Common myeloid progenitor, CD34-positive (primary cell): ENCODE measurements around the gene ANKRD13B.

Experiments used
- CTCF ChIA-PET: fragments of 350-600 bp; sonication (Branson Sonifier 250); formaldehyde crosslinking; loops from one replicate; lab custom pipeline; 2021; ENCODE audit warnings: antibody characterized with exemption; lab: Charles Lee
- POLR2A ChIA-PET: fragments of 350-600 bp; sonication (Branson Sonifier 250); formaldehyde crosslinking; loops from one replicate; lab custom pipeline; 2021; ENCODE audit warnings: antibody characterized with exemption; lab: Charles Lee
- DNase-seq, 3 donors: peaks; one replicate each; pipeline versions ENCODE4 v3.0.0 to v3.0.0-alpha.2; 2013
- H3K27ac ChIP-seq, 2 experiments: 1 replicate in 1 of 2; 2 replicates in 1 of 2; pipeline ENCODE4 v1.7.0; 2013; ENCODE audit warnings: inconsistent platforms in 2 of 2, low read length in 2 of 2, mild to moderate bottlenecking in 2 of 2, low read depth in 1 of 2, moderate library complexity in 1 of 2; ENCODE audit not compliant: severe bottlenecking in 2 of 2, insufficient read depth in 1 of 2, poor library complexity in 1 of 2
- H3K27me3 ChIP-seq, 5 experiments: replicated peaks in 2 of 5; 1 replicate in 3 of 5; 2 replicates in 2 of 5; pipeline versions ENCODE4 v1.6.1 to v1.7.0; 2013; ENCODE audit warnings: low read length in 4 of 5, mild to moderate bottlenecking in 2 of 5, moderate library complexity in 2 of 5, inconsistent platforms in 1 of 5; ENCODE audit not compliant: insufficient read depth in 5 of 5, control insufficient read depth in 4 of 5
- H3K36me3 ChIP-seq, 4 experiments: 1 replicate in 2 of 4; 2 replicates in 2 of 4; pipeline versions ENCODE4 v1.6.1 to v1.7.0; 2013; ENCODE audit warnings: low read length in 3 of 4, control low read depth in 1 of 4, mild to moderate bottlenecking in 1 of 4; ENCODE audit not compliant: control insufficient read depth in 4 of 4, insufficient read depth in 4 of 4
- H3K4me1 ChIP-seq, 4 experiments: 1 replicate in 3 of 4; 2 replicates in 1 of 4; pipeline versions ENCODE4 v1.6.1 to v1.7.1; 2013; ENCODE audit warnings: low read length in 3 of 4, mild to moderate bottlenecking in 3 of 4, control low read depth in 1 of 4, inconsistent platforms in 1 of 4, moderate library complexity in 1 of 4; ENCODE audit not compliant: control insufficient read depth in 4 of 4, insufficient read depth in 4 of 4; ENCODE audit errors: control extremely low read depth in 1 of 4
- H3K4me3 ChIP-seq, 7 experiments: 1 replicate in 4 of 7; 2 replicates in 3 of 7; pipeline versions ENCODE4 v1.5.1 to v1.7.0; 2013; ENCODE audit warnings: mild to moderate bottlenecking in 7 of 7, low read length in 6 of 7, moderate library complexity in 6 of 7, inconsistent platforms in 2 of 7, low read depth in 2 of 7, control low read depth in 1 of 7; ENCODE audit not compliant: insufficient read depth in 4 of 7, control insufficient read depth in 1 of 7; ENCODE audit errors: extremely low read depth in 1 of 7
- H3K9me3 ChIP-seq, 5 experiments: 1 replicate in 4 of 5; 2 replicates in 1 of 5; pipeline versions ENCODE4 v1.6.1 to v1.7.1; 2013; ENCODE audit warnings: low read length in 4 of 5, mild to moderate bottlenecking in 2 of 5, inconsistent platforms in 1 of 5, low read depth in 1 of 5, moderate library complexity in 1 of 5; ENCODE audit not compliant: control insufficient read depth in 4 of 5, insufficient read depth in 2 of 5; ENCODE audit errors: control extremely low read depth in 1 of 5
- WGBS: methylation state at CpG from one replicate; pipeline ENCODE4 v1.1.5; 2013; ENCODE audit not compliant: insufficient coverage; 5-methylcytosine and 5-hydroxymethylcytosine counted together

Gene ANKRD13B

GRCh38 chr17:29620779-29621500 lies 28.0 kb downstream of the ANKRD13B start:
- Histone ChIP-seq H3K4me3 (no peak overlapping the region), H3K27ac (no peak overlapping the region), H3K27me3 (peaks cover 0 to 29% (median 15%) of the 10 kb centered on the region in 5 experiments), H3K9me3 (no peaks in the 10 kb centered on the region), H3K36me3 (peaks cover 0 to 2% (median 0%) of the 10 kb centered on the region in 4 experiments), H3K4me1 (peaks cover 2 to 48% (median 39%) of the 10 kb centered on the region in 4 experiments)
- POLR2A ChIA-PET = interaction anchor here (0.5 kb wide), 1 partner anchor 140 kb away, joined by 3 read pairs; no protein-coding TSS in a partner anchor
- 97% methylated on average over 10 of the region's 12 CpGs for WGBS
- CTCF ChIA-PET = interaction anchor here (0.9 to 2.1 kb wide), 8 partner anchors 18 to 368 kb away, joined by 3 to 7 read pairs (median 3); partner anchors contain the start of gene EFCAB5
- no peak for DNase-seq

- Histone ChIP-seq H3K4me1 (peaks cover 0 to 39% (median 30%) of the 10 kb centered on the region in 4 experiments), H3K9me3 (no peaks in the 10 kb centered on the region), H3K4me3 (peak overlapping the region in 5 of 7 experiments; percentile 67 to 82 (median 74)), H3K36me3 (peaks cover 0 to 2% (median 0%) of the 10 kb centered on the region in 4 experiments), H3K27ac (no peak overlapping the region), H3K27me3 (peaks cover 0 to 21% (median 7%) of the 10 kb centered on the region in 5 experiments)
- CTCF ChIA-PET = interaction anchor here (0.9 to 2.1 kb wide), 6 partner anchors 17 to 319 kb away, joined by 3 to 7 read pairs (median 3); partner anchors contain the start of gene EFCAB5
- POLR2A ChIA-PET = no interaction called here
- WGBS = 83% methylated on average over 8 of the region's 8 CpGs
- no peak for DNase-seq
Measured at GRCh38 chr17:29621751-29622194, 28.8 kb downstream of the ANKRD13B start.

GRCh38 chr17:29622337-29623282 lies 29.7 kb downstream of the ANKRD13B start, which contains the start of gene CORO6:
TSS of gene CORO6 (minus strand) at chr17:29622912. CDS start at chr17:29621421, 1,491 bp downstream.
- peaks cover 0 to 2% (median 0%) of the 10 kb centered on the region in 4 experiments for H3K36me3 ChIP-seq
- 2% methylated on average over 76 of the region's 77 CpGs for WGBS
- no peak within 1 kb of the TSS for H3K27ac ChIP-seq
- ChIA-PET POLR2A (no interaction called here), CTCF (interaction anchor here (1.3 to 2.1 kb wide), 2 partner anchors 16 to 38 kb away, joined by 3 to 7 read pairs; no protein-coding TSS in a partner anchor)
- H3K4me1 ChIP-seq = peaks cover 0 to 32% (median 22%) of the 10 kb centered on the region in 4 experiments
- H3K9me3 ChIP-seq = no peaks in the 10 kb centered on the region
- peak in 2 of 3 donors; percentile 61 to 67 for DNase-seq
- H3K4me3 ChIP-seq = peak within 1 kb of the TSS; percentile 56 to 82 (median 68)
- H3K27me3 ChIP-seq = peaks cover 0 to 15% (median under 1%) of the 10 kb centered on the region in 5 experiments

- no peaks in the 10 kb centered on the region for H3K9me3 ChIP-seq
- ChIA-PET POLR2A (no interaction called here), CTCF (interaction anchor here (0.5 to 2.1 kb wide), 2 partner anchors 16 to 1345 kb away, joined by 3 to 7 read pairs; no protein-coding TSS in a partner anchor)
- peaks cover 0 to 28% (median 16%) of the 10 kb centered on the region in 4 experiments for H3K4me1 ChIP-seq
- H3K4me3 ChIP-seq = peak overlapping the region in 6 of 7 experiments; percentile 62 to 82 (median 71)
- no peak for DNase-seq
- 52% methylated on average over 2 of the region's 4 CpGs for WGBS
- peaks cover 0 to 15% (median 0%) of the 10 kb centered on the region in 5 experiments for H3K27me3 ChIP-seq
- H3K36me3 ChIP-seq = peaks cover 0 to 2% (median 0%) of the 10 kb centered on the region in 4 experiments
- no peak overlapping the region for H3K27ac ChIP-seq
Measured at GRCh38 chr17:29623283-29623647, 30.3 kb downstream of the ANKRD13B start.

GRCh38 chr17:29624586-29624985 lies 31.7 kb downstream of the ANKRD13B start:
- 93% methylated on average over 2 of the region's 4 CpGs for WGBS
- POLR2A ChIA-PET = no interaction called here
- H3K9me3 ChIP-seq = no peaks in the 10 kb centered on the region
- H3K27me3 ChIP-seq = peaks cover 0 to 11% (median 0%) of the 10 kb centered on the region in 5 experiments
- CTCF ChIA-PET = interaction anchor here (1.0 to 1.6 kb wide), 8 partner anchors 9 to 183 kb away, joined by 3 to 6 read pairs (median 4); no protein-coding TSS in a partner anchor
- no peak for DNase-seq
- H3K27ac ChIP-seq = no peak overlapping the region
- peaks cover 0 to 13% (median 3%) of the 10 kb centered on the region in 4 experiments for H3K36me3 ChIP-seq
- no peak overlapping the region for H3K4me3 ChIP-seq
- H3K4me1 ChIP-seq = peaks cover 0 to 21% (median 13%) of the 10 kb centered on the region in 4 experiments

- H3K36me3 ChIP-seq = peaks cover 0 to 13% (median 5%) of the 10 kb centered on the region in 4 experiments
- CTCF ChIA-PET = interaction anchor here (0.9 to 1.6 kb wide), 9 partner anchors 9 to 182 kb away, joined by 3 to 6 read pairs (median 4); no protein-coding TSS in a partner anchor
- H3K4me3 ChIP-seq = no peak overlapping the region
- H3K9me3 ChIP-seq = no peaks in the 10 kb centered on the region
- WGBS = 93% methylated on average over 5 of the region's 8 CpGs
- H3K4me1 ChIP-seq = peaks cover 0 to 21% (median 13%) of the 10 kb centered on the region in 4 experiments
- DNase-seq = no peak
- peaks cover 0 to 8% (median 0%) of the 10 kb centered on the region in 5 experiments for H3K27me3 ChIP-seq
- H3K27ac ChIP-seq = no peak overlapping the region
- POLR2A ChIA-PET = no interaction called here
Measured at GRCh38 chr17:29625037-29625750, 32.3 kb downstream of the ANKRD13B start.
